ENCODE data around the gene MPZL2. TPM values are rescaled to one million over a fixed set of nuclear protein-coding genes. Genes with fewer than 3 reads are reported as not detected.
A peak's percentile ranks its signal among the peaks of the same experiment; 100 is the strongest.

Gene MPZL2
- total RNA-seq, 1 experiment from 2014 or later, result 1.2 TPM

GRCh38 chr11:118215262-118215661, 48.8 kb downstream of the MPZL2 start (continued):
- no peak for TF ChIP-seq HMGXB4 (CRISPR knock-in tag; IDR thresholded peaks at IDR 0.05)
- no peak for TF ChIP-seq CREM (CRISPR knock-in tag; IDR thresholded peaks at IDR 0.05)
- no peak for TF ChIP-seq FOXJ3 (CRISPR knock-in tag; IDR thresholded peaks at IDR 0.05; ENCODE audit: borderline replicate concordance)
- TF ChIP-seq FOXP4 (CRISPR knock-in tag; IDR thresholded peaks at IDR 0.05), result no peak
- TF ChIP-seq FOXK1 (CRISPR knock-in tag; IDR thresholded peaks at IDR 0.05), result no peak

- ATAC-seq, result no peak
- Mint-ChIP-seq H3K4me1 (peaks cover 48% of the 10 kb centered on the region), H3K27ac (0 out of 2 replicates have a peak overlapping the region, but pooled peaks have one; percentile 28), H3K4me3 (no peak overlapping the region), H3K36me3 (no peaks in the 10 kb centered on the region), H3K27me3 (ENCODE audit: low read depth) (peaks cover 3% of the 10 kb centered on the region), H3K9me3 (peaks cover 4% of the 10 kb centered on the region; the same call in 1 of the 2 replicates)
- DNase-seq (ENCODE audit: low spot score), result no peak
- TF ChIP-seq CDX4 (CRISPR knock-in tag; IDR thresholded peaks at IDR 0.05; ENCODE audit: borderline replicate concordance), result no peak
- TF ChIP-seq FOXP4 (CRISPR knock-in tag; IDR thresholded peaks at IDR 0.05), result no peak
- TF ChIP-seq AFF4 (CRISPR knock-in tag; IDR thresholded peaks at IDR 0.05; ENCODE audit: borderline replicate concordance), result no peak
- no peak for TF ChIP-seq KAT7 (CRISPR knock-in tag; IDR thresholded peaks at IDR 0.05; ENCODE audit: borderline replicate concordance)
- no peak for TF ChIP-seq SP1 (CRISPR knock-in tag; conservative IDR thresholded peaks at IDR 0.05)
- TF ChIP-seq ZNF671 (CRISPR knock-in tag; IDR thresholded peaks at IDR 0.05), result no peak
- TF ChIP-seq NFYB (CRISPR knock-in tag; conservative IDR thresholded peaks at IDR 0.05; ENCODE audit: low read depth), result no peak
- no peak for TF ChIP-seq ZMAT4 (CRISPR knock-in tag; IDR thresholded peaks at IDR 0.05)
- no peak for TF ChIP-seq ZNF317 (CRISPR knock-in tag; IDR thresholded peaks at IDR 0.05; ENCODE audit: borderline replicate concordance, low read depth)
- ChIA-PET CTCF (interaction anchor here (0.9 to 5.8 kb wide), 3 partner anchors 16 to 81 kb away, joined by 3 to 44 read pairs (median 5); no protein-coding TSS in a partner anchor), POLR2A (no interaction called here)
Observed at GRCh38 chr11:118214210-118214914, 49.7 kb downstream of the MPZL2 start.

All from WTC11 (cell line).